GM21619 (cell line): ENCODE measurements around the gene MEF2D.

ENCODE experiments used
- ATAC-seq: cut with Tn5 transposase; IDR thresholded peaks from one replicate; pipeline ENCODE4 v1.9.1; 2021; ENCODE audit not compliant: unreplicated experiment

Gene MEF2D

DNA sequence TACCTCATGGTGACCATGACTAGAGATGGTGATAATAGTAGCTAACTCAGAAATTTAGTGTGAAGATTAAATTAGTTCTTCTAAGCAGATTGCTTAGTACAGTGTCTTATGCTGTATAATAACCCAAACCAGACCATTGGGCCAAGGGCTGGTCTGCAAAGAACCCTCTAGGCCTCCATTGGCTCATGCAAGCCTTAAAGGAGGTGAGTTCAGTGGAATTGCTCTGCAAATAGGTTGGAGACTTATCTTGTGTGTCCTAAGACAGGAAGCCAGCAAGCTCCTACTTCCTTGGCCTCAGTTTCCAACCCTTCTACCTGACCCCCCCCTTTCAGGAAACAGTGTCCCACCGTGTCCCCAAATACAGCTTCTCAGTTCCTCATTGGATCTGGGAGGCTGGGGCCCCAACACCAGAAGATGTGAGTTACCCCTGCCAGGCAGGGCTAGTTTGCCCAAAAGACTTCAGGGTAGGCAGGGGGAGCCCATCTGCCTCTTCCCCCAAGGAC lies 1.9 kb upstream of the MEF2D start:
- no peak for ATAC-seq

GRCh38 chr1:156500793-156501506 lies 375 bp upstream of the MEF2D start:
- ATAC-seq = peak; percentile 46

DNA sequence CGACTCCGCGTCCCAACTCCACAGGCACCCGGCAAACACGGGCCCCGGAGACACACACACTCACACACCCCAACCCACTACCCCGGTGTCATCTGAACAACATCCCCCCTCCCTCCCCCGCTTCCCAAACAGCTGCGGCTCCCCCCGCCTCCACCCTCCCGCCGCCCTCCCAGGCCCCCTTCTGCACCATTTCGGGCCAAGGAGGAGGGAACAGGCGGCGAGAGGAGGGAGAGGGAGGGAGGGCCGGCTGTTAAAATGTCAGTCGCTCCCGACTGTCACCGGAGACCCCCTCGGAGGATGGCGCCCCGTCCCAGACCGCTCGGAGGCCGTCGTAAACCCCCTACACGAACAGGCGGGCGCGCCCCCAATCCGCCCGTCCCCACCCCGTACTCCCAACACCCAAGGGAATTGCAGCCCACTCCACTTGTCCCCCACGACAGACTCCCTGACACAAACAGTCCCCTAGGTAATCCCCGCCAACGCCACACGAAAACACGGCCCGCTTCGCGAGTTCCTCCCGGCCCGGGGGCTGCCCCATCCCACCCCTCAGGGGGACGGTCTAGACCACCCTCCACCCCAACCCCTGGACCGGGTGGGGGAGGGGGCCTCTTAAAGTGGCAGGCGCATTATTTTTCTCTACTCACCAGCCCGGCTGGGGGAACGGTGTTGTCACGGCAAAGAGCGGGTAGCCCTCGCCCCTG lies 583 bp downstream of the MEF2D start:
- peak; percentile 5 for ATAC-seq

GRCh38 chr1:156499194-156499841 lies 1.3 kb downstream of the MEF2D start:
- ATAC-seq = no peak

DNA sequence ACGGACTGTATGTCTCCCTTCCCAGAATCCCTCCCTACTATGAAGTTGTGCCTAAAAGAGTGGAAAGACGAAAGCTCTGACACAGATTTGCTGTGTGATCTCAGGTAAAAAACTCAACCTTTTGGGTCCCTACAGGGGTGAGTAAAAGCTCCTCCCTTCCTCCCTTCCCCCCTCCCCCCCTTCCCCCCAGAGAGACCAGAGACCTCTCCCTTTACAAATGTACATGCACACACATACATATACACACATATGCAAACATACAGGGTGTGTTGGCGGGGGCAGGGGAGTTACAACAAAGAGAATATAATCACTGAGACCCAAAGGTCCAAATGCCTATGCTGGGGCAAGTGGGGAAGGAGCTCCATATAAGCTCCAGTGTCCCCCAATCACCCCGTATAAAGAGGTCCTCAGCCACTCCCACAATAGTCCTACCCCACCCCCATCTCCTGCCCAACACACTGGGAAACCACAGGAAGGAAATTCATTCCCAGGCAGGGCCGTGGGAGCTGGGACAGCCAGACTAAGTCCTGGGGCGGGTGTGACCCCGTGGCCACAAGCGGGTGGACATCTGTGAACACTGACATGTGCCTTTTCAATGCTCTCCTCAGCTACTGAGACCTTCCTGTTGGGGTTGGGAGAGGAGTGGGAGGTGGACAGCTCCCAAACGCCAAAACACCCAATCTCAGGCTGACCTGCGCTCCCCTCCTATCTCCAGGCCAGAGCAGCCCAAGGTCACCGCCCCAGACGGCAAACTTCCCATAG lies 2.0 kb downstream of the MEF2D start:
- no peak for ATAC-seq

- no peak for ATAC-seq
These were observed 2.7 kb downstream of the MEF2D start for GRCh38 chr1:156497743-156498431.

DNA sequence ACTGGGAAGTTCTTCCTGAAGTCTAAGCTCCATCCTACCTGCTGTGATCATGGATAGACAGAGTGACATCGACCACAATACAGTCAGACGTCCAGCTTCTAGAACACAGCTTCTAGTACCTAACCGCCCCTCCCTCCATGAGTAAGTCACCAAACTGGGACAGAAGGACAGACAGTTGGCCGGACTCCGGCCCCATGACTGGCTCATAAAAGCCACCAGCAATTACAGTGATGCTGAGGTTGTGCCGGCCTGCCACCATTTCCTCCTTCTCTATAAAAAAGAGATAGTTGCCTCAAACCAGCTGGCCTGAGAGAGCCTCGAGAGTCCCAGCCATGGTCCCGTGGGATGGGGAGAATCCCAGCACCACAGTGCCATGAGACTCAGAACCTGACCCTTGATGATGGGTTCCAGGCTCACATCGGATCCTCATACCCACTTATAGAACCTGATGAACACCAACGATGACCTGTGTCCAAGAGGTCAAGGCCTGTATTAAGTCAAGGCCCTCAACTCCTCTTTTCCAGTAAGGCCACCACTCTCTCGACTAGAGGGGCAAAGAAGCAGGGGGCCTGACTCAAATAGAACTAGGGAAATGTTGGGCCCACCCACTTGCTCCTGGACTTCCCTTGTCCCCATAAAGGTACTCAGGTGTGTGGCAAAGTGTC lies 3.4 kb downstream of the MEF2D start:
- no peak for ATAC-seq

DNA sequence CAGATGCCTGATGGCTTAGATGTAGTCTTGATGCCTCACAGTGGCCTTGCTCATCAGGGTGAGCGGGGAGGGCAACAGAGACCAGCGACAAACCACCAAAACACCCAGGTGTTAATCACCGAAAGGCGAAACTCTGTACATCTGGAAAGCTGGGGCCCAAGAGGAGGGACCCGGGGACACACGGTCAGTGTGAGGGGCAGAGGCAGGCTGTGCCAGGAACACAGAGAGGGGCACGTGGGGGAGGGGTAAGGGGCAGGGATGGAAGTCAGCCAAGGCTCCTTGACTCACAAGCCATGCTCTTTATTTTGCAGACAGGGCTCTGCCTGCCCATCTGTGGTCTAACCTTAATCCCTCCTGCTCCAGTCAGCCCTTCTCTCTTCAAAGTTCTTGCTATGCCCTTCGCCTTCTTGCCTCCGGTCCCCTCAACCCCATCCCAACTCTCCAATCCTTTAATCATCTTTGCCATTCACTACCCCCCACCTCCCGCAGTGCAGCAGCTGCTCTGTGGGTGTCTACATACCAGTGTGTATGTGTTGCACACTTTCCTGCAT lies 4.3 kb downstream of the MEF2D start:
- no peak for ATAC-seq

- ATAC-seq = no peak
These were observed 5.0 kb downstream of the MEF2D start for GRCh38 chr1:156495401-156496140.

GRCh38 chr1:156494309-156494895 lies 6.2 kb downstream of the MEF2D start:
- ATAC-seq = no peak

DNA sequence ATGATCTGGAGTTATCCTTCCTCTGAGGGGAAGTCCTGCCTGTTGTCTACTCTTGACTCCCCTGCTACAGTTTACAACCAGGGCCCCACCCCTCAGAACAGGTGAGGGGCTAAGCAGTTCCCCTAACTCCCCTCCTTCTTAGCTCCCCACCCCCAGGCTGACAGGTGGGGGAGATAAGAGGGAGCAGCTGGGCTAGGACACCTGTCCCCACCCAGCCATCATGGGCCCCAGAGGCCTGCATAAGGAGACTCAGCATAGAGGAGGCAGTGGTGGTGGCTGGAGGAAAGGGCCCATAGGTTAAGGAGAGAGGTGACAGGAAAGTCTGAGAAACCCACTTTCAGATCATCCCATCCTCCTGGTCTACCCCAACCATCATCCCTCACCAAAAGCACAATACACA lies 6.8 kb downstream of the MEF2D start:
- ATAC-seq = no peak

GRCh38 chr1:156493154-156493631 lies 7.4 kb downstream of the MEF2D start:
- no peak for ATAC-seq

- ATAC-seq = no peak
These were observed 7.9 kb downstream of the MEF2D start for GRCh38 chr1:156492591-156493080.

GRCh38 chr1:156492013-156492590 lies 8.5 kb downstream of the MEF2D start:
- ATAC-seq = no peak

DNA sequence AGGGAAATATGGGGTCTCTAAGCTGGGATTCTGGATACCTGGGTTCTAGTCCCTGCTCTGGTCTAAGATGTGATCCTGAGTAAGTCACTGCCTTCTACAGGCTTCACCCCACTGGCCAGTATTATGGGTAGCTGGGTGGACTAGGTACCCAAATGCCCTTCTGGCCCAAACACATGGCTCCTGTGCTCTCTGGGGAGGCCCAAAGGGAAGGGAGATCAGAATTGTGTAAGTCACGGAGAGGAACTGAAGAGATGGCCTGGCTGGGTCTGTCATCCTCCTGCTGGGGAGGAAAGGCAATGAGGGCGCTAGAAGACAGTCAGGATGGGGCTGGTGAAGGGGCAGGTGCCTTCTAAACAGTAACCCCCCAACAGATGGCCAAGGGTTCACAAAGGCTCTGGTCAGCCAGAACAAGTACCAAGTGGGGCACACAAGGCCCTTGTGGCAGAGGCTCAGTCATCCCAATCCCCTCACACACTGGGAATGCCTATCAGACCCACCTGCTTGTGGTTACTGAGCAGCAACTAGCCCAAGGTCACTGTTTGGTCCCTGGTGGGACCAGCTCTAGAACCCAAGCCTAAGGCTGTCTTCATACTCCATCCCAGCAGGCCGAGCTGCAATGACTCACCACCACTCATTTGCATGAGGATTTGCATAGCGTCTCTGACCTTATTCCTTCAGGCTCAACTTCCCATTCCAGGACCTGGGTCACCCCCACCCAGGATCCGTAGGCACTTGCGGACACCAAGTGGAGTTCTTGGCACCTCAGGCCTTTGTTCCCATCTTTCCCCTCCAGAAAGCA lies 9.2 kb downstream of the MEF2D start:
- ATAC-seq = no peak

DNA sequence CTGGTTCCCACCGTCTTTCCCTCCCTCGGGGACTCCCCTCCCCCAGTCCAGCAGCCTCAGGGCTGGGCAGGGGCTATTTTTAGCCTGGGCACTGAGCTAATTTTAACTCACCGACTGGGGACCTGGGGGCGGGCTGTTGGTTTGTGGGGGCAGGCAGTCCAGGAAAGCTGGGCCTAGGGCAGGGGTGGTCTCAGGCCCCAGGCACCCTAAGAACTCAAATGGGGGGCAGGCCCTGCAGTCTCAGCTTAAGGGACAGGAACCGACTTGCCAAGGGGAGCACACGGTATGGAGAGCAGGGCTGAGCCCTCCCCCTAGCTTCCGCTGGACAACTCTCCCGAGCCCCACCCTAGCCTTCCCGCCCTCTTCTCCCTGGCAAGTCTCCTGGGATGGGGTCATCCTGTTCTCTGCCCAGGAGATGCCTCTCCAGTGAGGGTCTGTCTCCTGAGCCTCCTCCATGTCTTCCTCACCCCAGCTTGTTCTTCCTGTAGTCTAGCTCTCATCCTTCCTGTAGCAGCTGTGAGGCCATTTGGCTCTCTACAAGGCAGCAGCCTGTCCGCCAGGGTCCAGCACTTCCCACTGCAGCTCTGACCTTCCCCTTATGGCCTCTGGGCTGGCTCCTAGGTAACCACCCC lies 10.1 kb downstream of the MEF2D start:
- ATAC-seq = no peak

- ATAC-seq = no peak
These were observed 10.7 kb downstream of the MEF2D start for GRCh38 chr1:156489935-156490293.
